Endothelial cell of umbilical vein (primary cell): ENCODE results near the gene KCNQ1OT1. TPM values are rescaled to one million over a fixed set of nuclear protein-coding genes. Genes with fewer than 3 reads are reported as not detected.

Source experiments
- BruUV-seq: library from RNA; stranded (reverse); fragments of 400-500 nt; replicated peaks from 2 replicates; lab custom pipeline; 2021; lab: Mats Ljungman, UMichigan
- CTCF ChIA-PET: fragments of 300-600, 350-600 bp; sonication (Branson Sonifier 250); formaldehyde crosslinking; loops from one replicate; lab custom pipeline; 2021; ENCODE audit warnings: antibody characterized with exemption, inconsistent platforms; lab: Charles Lee
- POLR2A ChIA-PET: fragments of 300-600, 350-600 bp; sonication (Branson Sonifier 250); formaldehyde crosslinking; loops from one replicate; lab custom pipeline; 2021; ENCODE audit warnings: antibody characterized with exemption, inconsistent platforms; lab: Charles Lee
- DNase-seq: peaks from one replicate; pipeline ENCODE4 v3.0.0-alpha.2; 2011; ENCODE audit warnings: low read depth, low spot score
- FAIRE-seq: peaks from 2 replicates; lab custom pipeline; 2011; peaks lifted over from hg19 to GRCh38; lab: Jason Lieb, UNC
- H2AFZ ChIP-seq: 2 replicates; pipeline ENCODE4 v1.6.0; 2012; ENCODE audit warnings: low read depth, low read length, control low read depth, inconsistent platforms
- H3K27ac ChIP-seq: 2 replicates; pipeline ENCODE4 v1.5.1; 2011; ENCODE audit warnings: low read depth, mild to moderate bottlenecking, control low read depth, low read length, moderate library complexity; ENCODE audit not compliant: insufficient read depth
- H3K27me3 ChIP-seq, 2 experiments: 2 replicates each; pipeline versions ENCODE4 v1.6.0 to v1.6.1; 2011; ENCODE audit warnings: low read length in 2 of 2, mixed read lengths in 1 of 2; ENCODE audit not compliant: control insufficient read depth in 2 of 2, insufficient read depth in 2 of 2
- H3K36me3 ChIP-seq, 2 experiments: 2 replicates in 1 of 2; 3 replicates in 1 of 2; pipeline ENCODE4 v1.5.1; 2011; ENCODE audit warnings: low read length in 2 of 2, mild to moderate bottlenecking in 1 of 2, moderate library complexity in 1 of 2; ENCODE audit not compliant: control insufficient read depth in 2 of 2, insufficient read depth in 2 of 2; ENCODE audit errors: extremely low read depth in 1 of 2
- H3K4me1 ChIP-seq: 3 replicates; pipeline ENCODE4 v1.5.1; 2011; ENCODE audit warnings: mild to moderate bottlenecking, low read length; ENCODE audit not compliant: control insufficient read depth, insufficient read depth; ENCODE audit errors: extremely low read depth
- H3K4me2 ChIP-seq: 2 replicates; pipeline ENCODE4 v1.6.1; 2011; ENCODE audit warnings: low read length, control low read depth, mixed read lengths; ENCODE audit not compliant: insufficient read depth
- H3K4me3 ChIP-seq, 3 experiments: fragments of 200-600 bp in 1 of 3; sonication (generic), shearing (Covaris generic) in 1 of 3; replicated peaks in 1 of 3; 2 replicates each; pipeline ENCODE4 v1.5.1; 2011 to 2016; ENCODE audit warnings: control low read depth in 3 of 3, low read length in 3 of 3, mild to moderate bottlenecking in 2 of 3, inconsistent platforms in 1 of 3, low read depth in 1 of 3, moderate library complexity in 1 of 3; ENCODE audit not compliant: insufficient read depth in 1 of 3
- H3K79me2 ChIP-seq: 2 replicates; pipeline ENCODE4 v1.6.0; 2012; ENCODE audit warnings: low read length, inconsistent platforms; ENCODE audit not compliant: control insufficient read depth, insufficient read depth
- H3K9ac ChIP-seq: replicated peaks from 2 replicates; pipeline ENCODE3; 2011; ENCODE audit warnings: low read length, control low read depth; ENCODE audit not compliant: insufficient read depth; ENCODE audit errors: extremely low read depth
- H3K9me1 ChIP-seq: replicated peaks from 3 replicates; pipeline ENCODE4 v1.6.0; 2011; ENCODE audit warnings: mild to moderate bottlenecking, low read length; ENCODE audit not compliant: control insufficient read depth, insufficient read depth; ENCODE audit errors: extremely low read depth
- H3K9me3 ChIP-seq: replicated peaks from 2 replicates; pipeline ENCODE4 v1.5.1; 2012; ENCODE audit warnings: low read length, inconsistent platforms; ENCODE audit not compliant: control insufficient read depth, insufficient read depth
- H4K20me1 ChIP-seq: replicated peaks from 2 replicates; pipeline ENCODE3; 2011; ENCODE audit warnings: mild to moderate bottlenecking, low read length; ENCODE audit not compliant: control insufficient read depth, insufficient read depth; ENCODE audit errors: extremely low read depth
- EZH2 ChIP-seq: IDR thresholded peaks from 2 replicates; pipeline ENCODE4 v1.6.1; 2012; ENCODE audit warnings: borderline replicate concordance, low read depth, mild to moderate bottlenecking, moderate library complexity, low read length, inconsistent platforms; ENCODE audit not compliant: severe bottlenecking
- FOS ChIP-seq: IDR thresholded peaks from 2 replicates; pipeline ENCODE4 v1.6.1; 2011; ENCODE audit warnings: mild to moderate bottlenecking, low read length, moderate library complexity, borderline replicate concordance; ENCODE audit not compliant: insufficient read depth
- GATA2 ChIP-seq: IDR thresholded peaks from 2 replicates; pipeline ENCODE4 v1.7.0; 2011; ENCODE audit warnings: low read depth, mild to moderate bottlenecking, moderate library complexity, mixed read lengths, low read length; ENCODE audit not compliant: insufficient read length, insufficient read depth
- JUN ChIP-seq: IDR thresholded peaks from 2 replicates; pipeline ENCODE4 v1.6.1; 2011; ENCODE audit warnings: borderline replicate concordance, low read depth; ENCODE audit not compliant: insufficient read length, insufficient read depth
- MYC ChIP-seq: IDR thresholded peaks from one replicate; pipeline ENCODE4 v1.6.1; 2011; ENCODE audit warnings: mild to moderate bottlenecking, low read depth, low read length
- POLR2A ChIP-seq: IDR thresholded peaks from 2 replicates; pipeline ENCODE4 v1.6.1; 2012; ENCODE audit warnings: low read depth, mild to moderate bottlenecking, control low read depth, low read length
- POLR2AphosphoS5 ChIP-seq: IDR thresholded peaks from 2 replicates; pipeline ENCODE4 v1.6.1; 2012; ENCODE audit warnings: low read depth, mild to moderate bottlenecking, control low read depth, low read length, moderate library complexity; ENCODE audit not compliant: insufficient read depth
- dilution Hi-C: fragments of 300-500 bp; cut with MboI; formaldehyde crosslinking; loops from one replicate; pipeline ENCODE4 v1.15.0; 2019; ENCODE audit warnings: low sequenced_read_pairs; ENCODE audit not compliant: extremely low pct_ligation_motif_present
- intact Hi-C: fragments of 100-400 bp; cut with micrococcal nuclease; formaldehyde crosslinking; loops from one replicate; pipeline ENCODE4 v1.10.0; 2022
- polyA plus RNA-seq, 4 experiments: library from polyadenylated mRNA; depleted of rRNA in 3 of 4; stranded (reverse) in 3 of 4; unstranded in 1 of 4; fragments of >200 nt; gene quantifications; 2 replicates each; pipeline versions ENCODE4 v1.2.1 to v1.2.3, GENCODE V29; 2011 to 2012; ENCODE audit warnings: missing spikeins in 1 of 4
- total RNA-seq: library from RNA; stranded (reverse); gene quantifications from 2 replicates; pipeline ENCODE4 v1.2.3, GENCODE V29; 2021
- TF ChIP-seq, protein P1 (sequence below): IDR thresholded peaks from 2 replicates; pipeline ENCODE4 v1.6.1; 2011; ENCODE audit not compliant: insufficient read depth, insufficient read length
- TF ChIP-seq, protein P2 (sequence below), 2 donors: IDR thresholded peaks; 1 replicate in 1 of 2; 2 replicates in 1 of 2; pipeline ENCODE4 v1.5.1; 2011; ENCODE audit warnings: low read length in 2 of 2, mild to moderate bottlenecking in 2 of 2, moderate library complexity in 2 of 2, control low read depth in 1 of 2, inconsistent platforms in 1 of 2, low read depth in 1 of 2; ENCODE audit not compliant: insufficient read depth in 1 of 2; ENCODE audit errors: extremely low read depth in 1 of 2

KCNQ1OT1 gene
- total and polyA plus RNA-seq, 2 donors (not counting 3 experiments of a cell fraction or from before 2014, with no cell fraction given): 0.11 to 1.8 TPM

- H3K9me3 ChIP-seq: peaks cover 8% of the 10 kb centered on the region
- TF ChIP-seq POLR2AphosphoS5: no peak
- TF ChIP-seq POLR2A: no peak
- no peak for TF ChIP-seq MYC
- TF ChIP-seq, protein P1, sequence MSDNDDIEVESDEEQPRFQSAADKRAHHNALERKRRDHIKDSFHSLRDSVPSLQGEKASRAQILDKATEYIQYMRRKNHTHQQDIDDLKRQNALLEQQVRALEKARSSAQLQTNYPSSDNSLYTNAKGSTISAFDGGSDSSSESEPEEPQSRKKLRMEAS: no peak
- no peak for TF ChIP-seq EZH2
- TF ChIP-seq GATA2: no peak
- TF ChIP-seq FOS: no peak
- TF ChIP-seq JUN: no peak
- TF ChIP-seq, protein P2, sequence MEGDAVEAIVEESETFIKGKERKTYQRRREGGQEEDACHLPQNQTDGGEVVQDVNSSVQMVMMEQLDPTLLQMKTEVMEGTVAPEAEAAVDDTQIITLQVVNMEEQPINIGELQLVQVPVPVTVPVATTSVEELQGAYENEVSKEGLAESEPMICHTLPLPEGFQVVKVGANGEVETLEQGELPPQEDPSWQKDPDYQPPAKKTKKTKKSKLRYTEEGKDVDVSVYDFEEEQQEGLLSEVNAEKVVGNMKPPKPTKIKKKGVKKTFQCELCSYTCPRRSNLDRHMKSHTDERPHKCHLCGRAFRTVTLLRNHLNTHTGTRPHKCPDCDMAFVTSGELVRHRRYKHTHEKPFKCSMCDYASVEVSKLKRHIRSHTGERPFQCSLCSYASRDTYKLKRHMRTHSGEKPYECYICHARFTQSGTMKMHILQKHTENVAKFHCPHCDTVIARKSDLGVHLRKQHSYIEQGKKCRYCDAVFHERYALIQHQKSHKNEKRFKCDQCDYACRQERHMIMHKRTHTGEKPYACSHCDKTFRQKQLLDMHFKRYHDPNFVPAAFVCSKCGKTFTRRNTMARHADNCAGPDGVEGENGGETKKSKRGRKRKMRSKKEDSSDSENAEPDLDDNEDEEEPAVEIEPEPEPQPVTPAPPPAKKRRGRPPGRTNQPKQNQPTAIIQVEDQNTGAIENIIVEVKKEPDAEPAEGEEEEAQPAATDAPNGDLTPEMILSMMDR (IDR thresholded peaks at IDR 0.05; ENCODE audit: extremely low read depth in 1 of 2, insufficient read depth in 1 of 2, low read depth in 1 of 2, low read length in 2 of 2): no peak
- ChIA-PET POLR2A (no interaction called here), CTCF (no interaction called here)
- H3K9me1 ChIP-seq: no peaks in the 10 kb centered on the region
- H3K27me3 ChIP-seq: no peaks in the 10 kb centered on the region
- H3K4me3 ChIP-seq: no peak overlapping the region
- H3K27ac ChIP-seq: no peak overlapping the region
- FAIRE-seq (no peak), DNase-seq (no peak)
- H3K36me3 ChIP-seq: no peaks in the 10 kb centered on the region
- no peaks in the 10 kb centered on the region for H3K4me1 ChIP-seq
- H3K9ac ChIP-seq: no peak overlapping the region
- H2AFZ ChIP-seq: no peak overlapping the region
- H4K20me1 ChIP-seq: no peaks in the 10 kb centered on the region
- dilution Hi-C loops: no loop called here
- no peaks in the 10 kb centered on the region for H3K79me2 ChIP-seq
- H3K4me2 ChIP-seq: no peak overlapping the region
- BruUV-seq: no TSS peak
- intact Hi-C loops: no loop called here
Measured at GRCh38 chr11:2644844-2645778, 54.7 kb downstream of the KCNQ1OT1 start.
